GM12878 (cell line): ENCODE measurements around the gene ZNF462. TPM values are rescaled to one million over a fixed set of nuclear protein-coding genes. Genes with fewer than 3 reads are reported as not detected.

Source experiments
- ASH2L ChIP-seq: fragments of 300-600, 200-600 bp; sonication (generic); IDR thresholded peaks from 2 replicates; pipeline ENCODE4 v1.6.1; 2017; ENCODE audit warnings: low read depth, mild to moderate bottlenecking, borderline replicate concordance
- EGR1 ChIP-seq, 2 experiments: IDR thresholded peaks; 1 replicate in 1 of 2; 2 replicates in 1 of 2; pipeline ENCODE4 v1.6.1; 2011 to 2012; ENCODE audit warnings: low read depth in 2 of 2, low read length in 2 of 2, borderline replicate concordance in 1 of 2, mild to moderate bottlenecking in 1 of 2, moderate library complexity in 1 of 2
- FOS ChIP-seq: IDR thresholded peaks from 3 replicates; pipeline ENCODE4 v1.6.1; 2011; ENCODE audit warnings: borderline replicate concordance; ENCODE audit not compliant: insufficient read length; ENCODE audit errors: extremely low read depth
- FOXK2 ChIP-seq: fragments of 450-650 bp; IDR thresholded peaks from 2 replicates; pipeline ENCODE4 v1.6.1; 2017; ENCODE audit warnings: mild to moderate bottlenecking, moderate library complexity
- IKZF2 ChIP-seq, 2 experiments: fragments of 450-650 bp; IDR thresholded peaks; 2 replicates each; pipeline ENCODE4 v1.6.1; 2017; ENCODE audit warnings: mild to moderate bottlenecking in 2 of 2, moderate library complexity in 2 of 2
- IRF4 ChIP-seq: IDR thresholded peaks from 2 replicates; pipeline ENCODE4 v1.6.1; 2011; ENCODE audit warnings: low read depth, low read length
- MTA3 ChIP-seq: IDR thresholded peaks from 2 replicates; pipeline ENCODE4 v1.6.1; 2012; ENCODE audit warnings: low read length, inconsistent platforms, borderline replicate concordance
- NFXL1 ChIP-seq: fragments of 450-650 bp; IDR thresholded peaks from 2 replicates; pipeline ENCODE4 v1.6.1; 2017; ENCODE audit warnings: antibody characterized with exemption, mild to moderate bottlenecking, borderline replicate concordance
- SMARCA5 ChIP-seq: fragments of 450-650 bp; IDR thresholded peaks from 2 replicates; pipeline ENCODE4 v1.6.1; 2017; ENCODE audit warnings: mild to moderate bottlenecking
- STAT3 ChIP-seq: IDR thresholded peaks from 2 replicates; pipeline ENCODE4 v1.6.1; 2011; ENCODE audit warnings: low read depth, low read length, improper control_type of control experiment
- ZBED1 ChIP-seq: IDR thresholded peaks from 2 replicates; pipeline ENCODE4 v1.6.1; 2016; ENCODE audit warnings: borderline replicate concordance
- ZNF207 ChIP-seq: fragments of 450-650 bp; IDR thresholded peaks from 2 replicates; pipeline ENCODE4 v1.6.1; 2014; ENCODE audit warnings: antibody characterized with exemption, mild to moderate bottlenecking, borderline replicate concordance
- ZNF687 ChIP-seq: fragments of 450-650 bp; IDR thresholded peaks from 2 replicates; pipeline ENCODE4 v1.6.1; 2017; ENCODE audit warnings: mild to moderate bottlenecking, moderate library complexity
- polyA plus RNA-seq, 11 experiments: library from polyadenylated mRNA; depleted of rRNA in 4 of 11; unstranded in 6 of 11; stranded (reverse) in 5 of 11; fragments of >200 nt; fragmentation: Nextera tagmentation in 4 of 11; fragmentation: Illumina TruSeq in 1 of 11; extraction: Ambion mirVana in 4 of 11; extraction: Trizol in 1 of 11; gene quantifications; 1 replicate in 1 of 11; 2 replicates in 10 of 11; pipeline versions ENCODE4 v1.2.1 to v1.2.3, GENCODE V29; 2011 to 2016; ENCODE audit warnings: inconsistent platforms in 2 of 11, missing spikeins in 2 of 11, low read depth in 1 of 11
- total RNA-seq, 4 experiments: library from RNA; depleted of rRNA in 3 of 4; stranded (reverse); fragments of >200 nt in 3 of 4; fragmentation: Illumina TruSeq in 1 of 4; extraction: Trizol in 1 of 4; gene quantifications; 2 replicates each; pipeline versions ENCODE4 v1.2.1 to v1.2.3, GENCODE V29; 2013 to 2021
- TF ChIP-seq, protein P1 (sequence below): IDR thresholded peaks from 2 replicates; pipeline ENCODE4 v1.6.1; 2011; ENCODE audit warnings: low read depth, low read length, improper control_type of control experiment, borderline replicate concordance

ZNF462 gene
- total and polyA plus RNA-seq, 10 of the 15 experiments (the other 5 are each of a cell fraction or from before 2014, with no cell fraction given) = 0.27 to 13.7 (median 0.55) TPM

DNA sequence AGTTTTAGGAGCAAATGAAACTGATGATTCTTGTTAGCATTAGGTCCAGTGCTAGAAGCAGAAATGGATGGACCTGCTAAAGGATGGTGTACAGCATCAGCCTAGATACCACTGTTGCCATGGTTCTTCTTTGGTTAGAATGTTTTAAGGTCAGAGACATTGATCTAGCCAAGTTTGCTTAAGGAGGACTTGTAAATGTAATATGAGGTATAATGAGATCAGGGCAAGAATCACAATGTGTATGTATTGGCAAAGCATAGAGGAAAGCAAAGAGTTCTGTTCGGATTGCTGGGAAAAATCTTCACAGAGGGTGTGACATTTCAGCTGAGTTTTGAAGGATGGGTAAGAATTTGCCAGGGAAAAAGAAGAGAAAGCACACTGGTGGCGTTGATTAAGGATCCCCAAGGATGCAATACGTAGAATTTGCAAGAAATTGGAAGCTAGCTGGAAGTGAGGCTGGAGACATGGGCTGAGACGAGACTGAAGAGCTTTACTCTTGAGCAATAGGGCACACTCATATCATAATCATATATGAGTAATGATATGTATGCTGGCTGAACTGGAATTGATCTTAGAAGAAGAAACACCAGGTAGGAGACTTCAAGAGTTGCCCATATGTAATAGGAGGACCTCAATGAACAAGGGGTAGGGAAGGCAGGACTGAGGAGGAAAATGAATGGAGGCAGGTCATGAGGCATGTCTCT lies 102.0 kb downstream of the ZNF462 start (continued):
- TF ChIP-seq EGR1 (IDR thresholded peaks at IDR 0.05; ENCODE audit: borderline replicate concordance in 1 of 2, low read depth in 2 of 2, low read length in 2 of 2) = no peak
- TF ChIP-seq ZNF687 = no peak
- no peak for TF ChIP-seq STAT3
- TF ChIP-seq IKZF2 (IDR thresholded peaks at IDR 0.05) = no peak
- no peak for TF ChIP-seq NFXL1
- no peak for TF ChIP-seq ASH2L
- TF ChIP-seq, protein P1, sequence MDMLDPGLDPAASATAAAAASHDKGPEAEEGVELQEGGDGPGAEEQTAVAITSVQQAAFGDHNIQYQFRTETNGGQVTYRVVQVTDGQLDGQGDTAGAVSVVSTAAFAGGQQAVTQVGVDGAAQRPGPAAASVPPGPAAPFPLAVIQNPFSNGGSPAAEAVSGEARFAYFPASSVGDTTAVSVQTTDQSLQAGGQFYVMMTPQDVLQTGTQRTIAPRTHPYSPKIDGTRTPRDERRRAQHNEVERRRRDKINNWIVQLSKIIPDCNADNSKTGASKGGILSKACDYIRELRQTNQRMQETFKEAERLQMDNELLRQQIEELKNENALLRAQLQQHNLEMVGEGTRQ = no peak
- TF ChIP-seq ZBED1 = no peak
- TF ChIP-seq IRF4 = no peak
- TF ChIP-seq SMARCA5 = no peak
- TF ChIP-seq FOXK2 = no peak
- TF ChIP-seq MTA3 = no peak
- TF ChIP-seq FOS = no peak
- no peak for TF ChIP-seq ZNF207
